Transverse colon (tissue), 3 donors: ENCODE data around the gene ARHGEF4.

Experiments
- POLR2A ChIP-seq: fragments of 450-650 bp; IDR thresholded peaks from one replicate; pipeline ENCODE4 v1.6.1; 2016; ENCODE audit warnings: antibody characterized with exemption, mild to moderate bottlenecking, moderate library complexity
- TF ChIP-seq, protein P1 (sequence below), 5 experiments: fragments of 200-600 bp in 3 of 5; fragments of 450-650 bp in 2 of 5; sonication (generic) in 3 of 5; IDR thresholded peaks; 1 replicate in 2 of 5; 2 replicates in 3 of 5; pipeline ENCODE4 v1.5.1; 2016 to 2017; ENCODE audit warnings: antibody characterized with exemption in 5 of 5, inconsistent platforms in 3 of 5, mild to moderate bottlenecking in 2 of 5, moderate library complexity in 1 of 5

GRCh38 chr2:130912471-130912870, 75.8 kb downstream of the ARHGEF4 start:
- TF ChIP-seq POLR2A, result no peak
- TF ChIP-seq, protein P1, sequence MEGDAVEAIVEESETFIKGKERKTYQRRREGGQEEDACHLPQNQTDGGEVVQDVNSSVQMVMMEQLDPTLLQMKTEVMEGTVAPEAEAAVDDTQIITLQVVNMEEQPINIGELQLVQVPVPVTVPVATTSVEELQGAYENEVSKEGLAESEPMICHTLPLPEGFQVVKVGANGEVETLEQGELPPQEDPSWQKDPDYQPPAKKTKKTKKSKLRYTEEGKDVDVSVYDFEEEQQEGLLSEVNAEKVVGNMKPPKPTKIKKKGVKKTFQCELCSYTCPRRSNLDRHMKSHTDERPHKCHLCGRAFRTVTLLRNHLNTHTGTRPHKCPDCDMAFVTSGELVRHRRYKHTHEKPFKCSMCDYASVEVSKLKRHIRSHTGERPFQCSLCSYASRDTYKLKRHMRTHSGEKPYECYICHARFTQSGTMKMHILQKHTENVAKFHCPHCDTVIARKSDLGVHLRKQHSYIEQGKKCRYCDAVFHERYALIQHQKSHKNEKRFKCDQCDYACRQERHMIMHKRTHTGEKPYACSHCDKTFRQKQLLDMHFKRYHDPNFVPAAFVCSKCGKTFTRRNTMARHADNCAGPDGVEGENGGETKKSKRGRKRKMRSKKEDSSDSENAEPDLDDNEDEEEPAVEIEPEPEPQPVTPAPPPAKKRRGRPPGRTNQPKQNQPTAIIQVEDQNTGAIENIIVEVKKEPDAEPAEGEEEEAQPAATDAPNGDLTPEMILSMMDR (IDR thresholded peaks at IDR 0.05), result no peak
